C4-2B (cell line): ENCODE results near the gene SKOR1.

Experiments
- H3K27ac ChIP-seq: fragments of 450-650 bp; 2 replicates; pipeline ENCODE4 v1.5.1; 2017
- CTCF ChIP-seq: fragments of 450-650 bp; conservative IDR thresholded peaks from 2 replicates; pipeline ENCODE4 v1.5.1; 2017; ENCODE audit warnings: mild to moderate bottlenecking
- ZFX ChIP-seq: fragments of 450-650 bp; IDR thresholded peaks from 2 replicates; pipeline ENCODE4 v1.6.1; 2017

SKOR1 gene

GRCh38 chr15:67853454-67853853, 28.1 kb downstream of the SKOR1 start:
- TF ChIP-seq ZFX (no peak), CTCF (no peak)
- no peak overlapping the region for H3K27ac ChIP-seq

DNA sequence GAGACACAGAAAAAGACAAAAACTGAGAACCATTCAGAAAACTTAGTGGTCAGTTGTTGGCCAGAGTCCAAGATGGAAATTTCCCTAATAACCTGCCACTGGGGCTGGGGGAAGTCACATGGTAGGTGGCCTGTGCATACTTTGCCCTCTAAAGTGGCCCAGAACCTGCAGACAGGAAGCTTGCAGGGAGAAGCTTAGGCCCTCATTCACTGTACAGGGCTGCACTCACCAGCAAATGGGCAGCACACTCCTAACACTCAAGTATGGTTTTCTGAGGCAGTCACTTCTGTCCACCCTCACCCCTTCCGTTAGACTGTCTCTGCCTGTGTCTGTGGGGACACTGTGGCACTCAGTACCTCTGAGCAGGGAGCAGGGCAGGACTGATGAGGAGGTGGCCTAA, 29.0 kb downstream of the SKOR1 start:
- no peak for TF ChIP-seq ZFX
- no peak for TF ChIP-seq CTCF
- no peak overlapping the region for H3K27ac ChIP-seq

DNA sequence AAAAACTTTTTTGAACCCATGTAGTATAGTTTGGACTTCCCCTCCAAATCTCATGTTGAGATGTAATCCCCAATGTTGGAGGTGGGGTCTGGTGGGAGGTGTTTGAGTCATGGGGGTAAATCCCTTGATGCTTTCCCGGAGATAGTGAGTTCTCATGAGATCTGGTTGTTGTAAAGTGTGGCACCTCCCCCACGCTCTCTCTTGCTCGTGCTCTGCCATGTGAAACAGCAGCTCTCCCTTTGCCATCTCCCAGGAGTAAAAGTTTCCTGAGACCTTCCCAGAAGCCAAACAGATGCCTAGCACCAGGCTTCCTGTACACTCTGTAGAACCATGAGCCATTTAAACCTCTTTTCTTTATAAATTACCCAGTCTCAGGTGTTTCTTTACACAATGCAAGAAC, 30.5 kb downstream of the SKOR1 start:
- H3K27ac ChIP-seq = no peak overlapping the region
- no peak for TF ChIP-seq ZFX
- TF ChIP-seq CTCF = no peak

GRCh38 chr15:67857220-67857619, 31.9 kb downstream of the SKOR1 start:
- no peak overlapping the region for H3K27ac ChIP-seq
- TF ChIP-seq CTCF = no peak
- no peak for TF ChIP-seq ZFX

DNA sequence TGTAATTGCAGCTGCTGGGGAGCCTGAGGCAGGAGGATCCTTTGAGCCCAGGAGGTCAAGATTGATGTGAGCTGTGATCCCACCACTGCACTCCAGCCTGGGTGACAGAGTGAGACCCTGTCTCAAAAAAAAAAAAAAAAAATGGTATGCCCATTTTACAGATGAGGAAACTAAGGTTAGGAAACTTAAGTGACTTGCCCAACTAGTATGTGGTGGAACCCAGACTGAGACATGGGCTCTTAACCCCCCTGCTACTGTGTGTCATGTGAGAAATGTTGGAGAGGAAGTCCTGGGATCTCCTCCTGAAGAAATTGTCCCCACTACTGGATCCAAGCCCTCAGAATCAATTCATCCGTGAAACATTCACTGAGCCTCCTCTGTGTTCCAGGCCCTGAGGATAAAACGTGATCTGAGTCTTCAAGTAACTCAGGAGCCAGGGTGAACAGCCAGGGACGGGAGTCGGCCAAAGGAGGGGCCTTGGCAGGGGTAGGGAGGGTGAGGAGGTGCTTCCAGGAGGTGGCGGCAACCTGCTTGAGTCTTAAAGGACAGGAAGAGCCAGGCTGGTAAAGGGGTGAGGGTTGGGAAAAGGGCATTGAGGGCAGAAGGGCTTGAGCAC, 34.1 kb downstream of the SKOR1 start:
- no peak overlapping the region for H3K27ac ChIP-seq
- TF ChIP-seq CTCF (no peak), ZFX (no peak)

DNA sequence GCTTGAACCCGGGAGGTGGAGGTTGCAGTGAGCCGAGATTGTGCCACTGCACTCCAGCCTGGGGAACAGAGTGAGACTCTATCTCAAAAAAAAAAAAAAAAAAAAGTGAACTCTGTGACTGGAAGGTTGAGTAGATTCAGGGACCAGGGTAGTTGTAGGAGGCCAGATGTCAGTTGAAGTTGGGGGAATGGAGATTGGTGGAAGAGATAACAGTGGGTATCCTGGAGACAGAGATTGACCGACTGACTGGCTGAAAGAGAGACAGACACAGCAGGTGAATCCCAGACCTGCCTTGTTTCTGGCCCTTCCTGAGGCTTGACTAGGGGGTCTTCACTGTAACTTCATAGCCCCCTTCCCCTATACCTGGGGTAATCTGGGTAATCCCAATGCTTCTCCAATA, 36.7 kb downstream of the SKOR1 start:
- TF ChIP-seq CTCF (no peak), ZFX (no peak)
- H3K27ac ChIP-seq = no peak overlapping the region

- TF ChIP-seq ZFX = no peak
Observed at GRCh38 chr15:67862750-67863441, 37.6 kb downstream of the SKOR1 start.

More at GRCh38 chr15:67862750-67863441, 37.6 kb downstream of the SKOR1 start:
- peak overlapping the region; percentile 62 for H3K27ac ChIP-seq
